NT2/D1 (cell line): ENCODE data around the gene CGN.

Experiments
- DNase-seq: peaks from one replicate; pipeline ENCODE4 v3.0.0-alpha.2; 2011; ENCODE audit warnings: low read depth, low spot score
- H3K27me3 ChIP-seq: 2 replicates; pipeline ENCODE4 v1.6.0; 2011; ENCODE audit warnings: mild to moderate bottlenecking; ENCODE audit not compliant: insufficient read length, insufficient read depth
- H3K36me3 ChIP-seq: 2 replicates; pipeline ENCODE4 v1.6.1; 2011; ENCODE audit warnings: mild to moderate bottlenecking, low read length, mixed read lengths; ENCODE audit not compliant: insufficient read depth, insufficient read length
- H3K4me1 ChIP-seq: 2 replicates; pipeline ENCODE4 v1.5.1; 2011; ENCODE audit not compliant: insufficient read depth, insufficient read length
- H3K4me3 ChIP-seq: 2 replicates; pipeline ENCODE4 v1.5.1; 2011; ENCODE audit warnings: low read depth; ENCODE audit not compliant: insufficient read length
- H3K9ac ChIP-seq: 2 replicates; pipeline ENCODE4 v1.6.0; 2011; ENCODE audit warnings: low read depth; ENCODE audit not compliant: insufficient read length
- H3K9me3 ChIP-seq: 2 replicates; pipeline ENCODE4 v1.5.1; 2011; ENCODE audit warnings: mild to moderate bottlenecking, low read length; ENCODE audit not compliant: insufficient read depth
- SUZ12 ChIP-seq: IDR thresholded peaks from 2 replicates; pipeline ENCODE4 v1.6.1; 2011; ENCODE audit not compliant: insufficient read length, insufficient read depth; ENCODE audit errors: extremely low read depth
- YY1 ChIP-seq: IDR thresholded peaks from 2 replicates; pipeline ENCODE4 v1.6.1; 2011; ENCODE audit not compliant: insufficient read length, insufficient read depth
- ZNF274 ChIP-seq: IDR thresholded peaks from 2 replicates; pipeline ENCODE4 v1.6.1; 2011; ENCODE audit warnings: mild to moderate bottlenecking, low read depth, low read length

CGN gene

GRCh38 chr1:151529211-151529702 is 18.1 kb downstream of the CGN start:
- peaks cover 69% of the 10 kb centered on the region for H3K36me3 ChIP-seq
- H3K9ac ChIP-seq: no peak overlapping the region
- TF ChIP-seq ZNF274 (no peak), YY1 (no peak), SUZ12 (no peak)
- no peaks in the 10 kb centered on the region for H3K9me3 ChIP-seq
- no peak overlapping the region for H3K4me3 ChIP-seq
- no peak for DNase-seq
- peaks cover 7% of the 10 kb centered on the region for H3K4me1 ChIP-seq
- H3K27me3 ChIP-seq: no peaks in the 10 kb centered on the region

GRCh38 chr1:151529781-151530180 is 18.6 kb downstream of the CGN start:
- Histone ChIP-seq H3K9me3 (no peaks in the 10 kb centered on the region), H3K4me1 (peaks cover 7% of the 10 kb centered on the region), H3K27me3 (no peaks in the 10 kb centered on the region), H3K9ac (no peak overlapping the region), H3K36me3 (peaks cover 69% of the 10 kb centered on the region), H3K4me3 (no peak overlapping the region)
- no peak for TF ChIP-seq SUZ12
- no peak for TF ChIP-seq ZNF274
- no peak for TF ChIP-seq YY1
- DNase-seq: no peak

GRCh38 chr1:151530461-151530860 is 19.3 kb downstream of the CGN start:
- peaks cover 11% of the 10 kb centered on the region for H3K4me1 ChIP-seq
- H3K4me3 ChIP-seq: no peak overlapping the region
- no peaks in the 10 kb centered on the region for H3K9me3 ChIP-seq
- H3K27me3 ChIP-seq: no peaks in the 10 kb centered on the region
- no peak for TF ChIP-seq ZNF274
- TF ChIP-seq YY1: no peak
- TF ChIP-seq SUZ12: no peak
- DNase-seq: no peak
- H3K36me3 ChIP-seq: peaks cover 69% of the 10 kb centered on the region
- no peak overlapping the region for H3K9ac ChIP-seq

GRCh38 chr1:151533870-151534269 is 22.7 kb downstream of the CGN start:
- H3K9ac ChIP-seq: no peak overlapping the region
- DNase-seq: no peak
- H3K4me1 ChIP-seq: peaks cover 8% of the 10 kb centered on the region
- no peaks in the 10 kb centered on the region for H3K27me3 ChIP-seq
- peaks cover 88% of the 10 kb centered on the region for H3K36me3 ChIP-seq
- H3K4me3 ChIP-seq: no peak overlapping the region
- TF ChIP-seq SUZ12 (no peak), YY1 (no peak), ZNF274 (no peak)
- H3K9me3 ChIP-seq: no peaks in the 10 kb centered on the region

GRCh38 chr1:151534662-151535278 is 23.6 kb downstream of the CGN start:
- H3K9ac ChIP-seq: no peak overlapping the region
- H3K36me3 ChIP-seq: peaks cover 79% of the 10 kb centered on the region
- no peaks in the 10 kb centered on the region for H3K27me3 ChIP-seq
- H3K9me3 ChIP-seq: no peaks in the 10 kb centered on the region
- peak; percentile 78 for DNase-seq
- TF ChIP-seq YY1: no peak
- no peak for TF ChIP-seq SUZ12
- no peak for TF ChIP-seq ZNF274
- H3K4me3 ChIP-seq: no peak overlapping the region
- H3K4me1 ChIP-seq: peaks cover 12% of the 10 kb centered on the region

- no peaks in the 10 kb centered on the region for H3K9me3 ChIP-seq
- DNase-seq: no peak
- no peak overlapping the region for H3K4me3 ChIP-seq
- H3K27me3 ChIP-seq: no peaks in the 10 kb centered on the region
- H3K9ac ChIP-seq: no peak overlapping the region
- TF ChIP-seq ZNF274 (no peak), SUZ12 (no peak), YY1 (no peak)
- H3K4me1 ChIP-seq: peaks cover 10% of the 10 kb centered on the region
- peaks cover 70% of the 10 kb centered on the region for H3K36me3 ChIP-seq
Measured at GRCh38 chr1:151535326-151536271, 24.4 kb downstream of the CGN start.

GRCh38 chr1:151536499-151536898 is 25.3 kb downstream of the CGN start:
- H3K9ac ChIP-seq: no peak overlapping the region
- no peak for DNase-seq
- peaks cover 63% of the 10 kb centered on the region for H3K36me3 ChIP-seq
- no peak for TF ChIP-seq SUZ12
- no peak for TF ChIP-seq ZNF274
- no peak for TF ChIP-seq YY1
- peaks cover 5% of the 10 kb centered on the region for H3K27me3 ChIP-seq
- peaks cover 9% of the 10 kb centered on the region for H3K4me1 ChIP-seq
- H3K9me3 ChIP-seq: no peaks in the 10 kb centered on the region
- H3K4me3 ChIP-seq: no peak overlapping the region
